Stimulated activated effector memory CD8-positive, alpha-beta T cell treated with anti-CD3 and anti-CD28 coated beads, Interleukin-12 subunit alpha, Interleukin-12 subunit beta, amount 100 ng/mL, for 72 hours (primary cell): ENCODE data around the gene MID1.

ENCODE experiments used
- ATAC-seq: fragments of 150-1000 bp; cut with Tn5 transposase; 2 replicates; pipeline ENCODE4 v1.10.0; 2021
- DNase-seq, 2 donors: peaks; one replicate each; pipeline ENCODE4 v3.0.0; 2021 to 2022; ENCODE audit warnings: low spot score in 2 of 2
- H3K27ac Mint-ChIP-seq: one replicate; pipeline ENCODE4 v1.8.0; 2022; ENCODE audit warnings: mild to moderate bottlenecking, mixed read lengths
- H3K36me3 Mint-ChIP-seq: one replicate; pipeline ENCODE4 v1.8.0; 2022; ENCODE audit warnings: mild to moderate bottlenecking, mixed read lengths
- H3K4me1 Mint-ChIP-seq: one replicate; pipeline ENCODE4 v1.8.0; 2022; ENCODE audit warnings: mixed read lengths
- H3K4me3 Mint-ChIP-seq: one replicate; pipeline ENCODE4 v1.8.0; 2022; ENCODE audit warnings: mild to moderate bottlenecking, mixed read lengths
- H3K9me3 Mint-ChIP-seq: one replicate; pipeline ENCODE4 v1.8.0; 2022; ENCODE audit warnings: mixed read lengths

The MID1 gene

GRCh38 chrX:10441464-10441863 lies 178.9 kb downstream of the MID1 start:
- Mint-ChIP-seq H3K9me3 (peaks cover 12% of the 10 kb centered on the region), H3K36me3 (no peaks in the 10 kb centered on the region), H3K27ac (no peak overlapping the region), H3K4me1 (no peaks in the 10 kb centered on the region), H3K4me3 (no peak overlapping the region)
- ATAC-seq = no peak
- DNase-seq = no peak

GRCh38 chrX:10433296-10433965 lies 187.0 kb downstream of the MID1 start:
- H3K9me3 Mint-ChIP-seq = peaks cover 2% of the 10 kb centered on the region
- no peak overlapping the region for H3K27ac Mint-ChIP-seq
- H3K4me1 Mint-ChIP-seq = no peaks in the 10 kb centered on the region
- no peaks in the 10 kb centered on the region for H3K36me3 Mint-ChIP-seq
- H3K4me3 Mint-ChIP-seq = no peak overlapping the region
- ATAC-seq (no peak), DNase-seq (no peak)

- H3K9me3 Mint-ChIP-seq = peaks cover 4% of the 10 kb centered on the region
- H3K4me1 Mint-ChIP-seq = no peaks in the 10 kb centered on the region
- ATAC-seq = no peak
- H3K27ac Mint-ChIP-seq = no peak overlapping the region
- DNase-seq = no peak
- H3K36me3 Mint-ChIP-seq = no peaks in the 10 kb centered on the region
- H3K4me3 Mint-ChIP-seq = no peak overlapping the region
These were observed 190.5 kb downstream of the MID1 start for GRCh38 chrX:10429908-10430307.

- Mint-ChIP-seq H3K4me1 (no peaks in the 10 kb centered on the region), H3K4me3 (no peak overlapping the region), H3K9me3 (peaks cover 4% of the 10 kb centered on the region), H3K27ac (no peak overlapping the region), H3K36me3 (no peaks in the 10 kb centered on the region)
- ATAC-seq = no peak
- DNase-seq = no peak
These were observed 193.1 kb downstream of the MID1 start for GRCh38 chrX:10427249-10427648.

- no peak overlapping the region for H3K4me3 Mint-ChIP-seq
- ATAC-seq (no peak), DNase-seq (no peak)
- H3K36me3 Mint-ChIP-seq = no peaks in the 10 kb centered on the region
- H3K4me1 Mint-ChIP-seq = no peaks in the 10 kb centered on the region
- no peak overlapping the region for H3K27ac Mint-ChIP-seq
- peaks cover 4% of the 10 kb centered on the region for H3K9me3 Mint-ChIP-seq
These were observed 196.7 kb downstream of the MID1 start for GRCh38 chrX:10423716-10424115.

- no peak overlapping the region for H3K27ac Mint-ChIP-seq
- H3K36me3 Mint-ChIP-seq = no peaks in the 10 kb centered on the region
- H3K4me3 Mint-ChIP-seq = no peak overlapping the region
- no peaks in the 10 kb centered on the region for H3K4me1 Mint-ChIP-seq
- DNase-seq = no peak
- no peak for ATAC-seq
- no peaks in the 10 kb centered on the region for H3K9me3 Mint-ChIP-seq
These were observed 200.3 kb downstream of the MID1 start for GRCh38 chrX:10420134-10420533.

- no peaks in the 10 kb centered on the region for H3K36me3 Mint-ChIP-seq
- DNase-seq (no peak), ATAC-seq (no peak)
- no peaks in the 10 kb centered on the region for H3K9me3 Mint-ChIP-seq
- no peaks in the 10 kb centered on the region for H3K4me1 Mint-ChIP-seq
- H3K27ac Mint-ChIP-seq = no peak overlapping the region
- H3K4me3 Mint-ChIP-seq = no peak overlapping the region
These were observed 204.0 kb downstream of the MID1 start for GRCh38 chrX:10416424-10416823.

- H3K36me3 Mint-ChIP-seq = no peaks in the 10 kb centered on the region
- no peak overlapping the region for H3K27ac Mint-ChIP-seq
- no peaks in the 10 kb centered on the region for H3K4me1 Mint-ChIP-seq
- no peaks in the 10 kb centered on the region for H3K9me3 Mint-ChIP-seq
- H3K4me3 Mint-ChIP-seq = no peak overlapping the region
- ATAC-seq (no peak), DNase-seq (no peak)
These were observed 204.9 kb downstream of the MID1 start for GRCh38 chrX:10415306-10416001.

- H3K27ac Mint-ChIP-seq = no peak overlapping the region
- H3K4me3 Mint-ChIP-seq = no peak overlapping the region
- no peaks in the 10 kb centered on the region for H3K4me1 Mint-ChIP-seq
- H3K36me3 Mint-ChIP-seq = no peaks in the 10 kb centered on the region
- ATAC-seq (no peak), DNase-seq (no peak)
- H3K9me3 Mint-ChIP-seq = no peaks in the 10 kb centered on the region
These were observed 205.5 kb downstream of the MID1 start for GRCh38 chrX:10414862-10415261.

- DNase-seq = no peak
- H3K9me3 Mint-ChIP-seq = no peaks in the 10 kb centered on the region
- H3K4me1 Mint-ChIP-seq = no peaks in the 10 kb centered on the region
- H3K4me3 Mint-ChIP-seq = no peak overlapping the region
- H3K36me3 Mint-ChIP-seq = no peaks in the 10 kb centered on the region
- no peak overlapping the region for H3K27ac Mint-ChIP-seq
- no peak for ATAC-seq
These were observed 206.1 kb downstream of the MID1 start for GRCh38 chrX:10414156-10414824.

GRCh38 chrX:10404436-10404835 lies 215.9 kb downstream of the MID1 start:
- H3K9me3 Mint-ChIP-seq = no peaks in the 10 kb centered on the region
- DNase-seq (no peak), ATAC-seq (no peak)
- H3K27ac Mint-ChIP-seq = no peak overlapping the region
- H3K4me1 Mint-ChIP-seq = no peaks in the 10 kb centered on the region
- H3K4me3 Mint-ChIP-seq = no peak overlapping the region
- H3K36me3 Mint-ChIP-seq = no peaks in the 10 kb centered on the region

- no peaks in the 10 kb centered on the region for H3K36me3 Mint-ChIP-seq
- no peak overlapping the region for H3K27ac Mint-ChIP-seq
- ATAC-seq (no peak), DNase-seq (no peak)
- H3K4me1 Mint-ChIP-seq = no peaks in the 10 kb centered on the region
- no peaks in the 10 kb centered on the region for H3K9me3 Mint-ChIP-seq
- no peak overlapping the region for H3K4me3 Mint-ChIP-seq
These were observed 219.1 kb downstream of the MID1 start for GRCh38 chrX:10401239-10401638.

- Mint-ChIP-seq H3K27ac (no peak overlapping the region), H3K9me3 (no peaks in the 10 kb centered on the region), H3K36me3 (no peaks in the 10 kb centered on the region), H3K4me1 (no peaks in the 10 kb centered on the region), H3K4me3 (no peak overlapping the region)
- ATAC-seq (no peak), DNase-seq (no peak)
These were observed 221.2 kb downstream of the MID1 start for GRCh38 chrX:10399043-10399741.

- ATAC-seq = no peak
- H3K9me3 Mint-ChIP-seq = no peaks in the 10 kb centered on the region
These were observed 222.2 kb downstream of the MID1 start for GRCh38 chrX:10398215-10398614.

GRCh38 chrX:10397349-10397748 lies 223.0 kb downstream of the MID1 start:
- Mint-ChIP-seq H3K4me3 (no peak overlapping the region), H3K9me3 (no peaks in the 10 kb centered on the region), H3K36me3 (no peaks in the 10 kb centered on the region), H3K4me1 (no peaks in the 10 kb centered on the region), H3K27ac (no peak overlapping the region)
- DNase-seq (no peak), ATAC-seq (no peak)

More at GRCh38 chrX:10398215-10398614, 222.2 kb downstream of the MID1 start:
- no peak overlapping the region for H3K27ac Mint-ChIP-seq
- no peak for DNase-seq
- H3K36me3 Mint-ChIP-seq = no peaks in the 10 kb centered on the region
- no peaks in the 10 kb centered on the region for H3K4me1 Mint-ChIP-seq
- no peak overlapping the region for H3K4me3 Mint-ChIP-seq
